ENCODE data around the gene TMEM82. TPM values are rescaled to one million over a fixed set of nuclear protein-coding genes. Genes with fewer than 3 reads are reported as not detected.

Gene TMEM82
- total RNA-seq, 1 donor from 2014 or later = not detected

DNA sequence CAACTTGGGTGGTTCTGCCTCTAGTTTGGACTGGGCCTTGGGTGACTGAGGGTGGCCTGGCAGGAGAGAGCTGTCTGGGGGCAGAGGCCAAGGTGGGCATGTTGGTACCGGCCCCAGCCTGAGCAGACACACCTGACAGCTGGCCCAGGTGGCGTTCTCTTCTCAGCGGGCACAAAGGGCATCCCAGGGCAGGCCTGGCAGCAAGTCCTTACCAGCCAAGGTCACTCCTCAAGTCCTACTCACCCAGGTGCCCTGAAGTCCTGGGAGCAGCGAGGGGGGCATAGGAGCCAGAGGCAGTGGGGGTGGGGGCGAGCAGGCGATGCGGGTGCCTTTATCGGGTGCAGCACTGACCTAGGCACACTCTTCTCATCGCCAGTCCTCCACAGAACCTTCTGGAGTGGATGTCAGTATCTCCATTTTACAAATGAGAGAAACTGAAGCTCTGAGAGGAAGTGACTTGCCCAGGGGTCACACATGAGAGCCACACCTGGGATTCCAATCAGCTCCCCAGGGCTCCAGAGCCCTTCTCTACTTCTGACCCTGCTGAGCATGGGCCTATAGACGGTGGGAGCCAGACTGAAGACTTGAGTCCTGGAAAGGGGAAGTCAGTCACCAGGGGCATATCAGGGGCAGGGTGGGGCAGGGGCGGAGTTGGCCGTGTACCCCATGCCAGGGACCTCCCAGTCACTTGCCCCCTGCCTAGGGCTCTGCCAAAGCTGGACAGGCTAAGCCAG is 6.8 kb upstream of the TMEM82 start:
- H3K4me1 Mint-ChIP-seq (ENCODE audit: unreplicated experiment) = peaks cover 4% of the 10 kb centered on the region
- H3K27ac Mint-ChIP-seq (ENCODE audit: unreplicated experiment) = no peak overlapping the region
- no peak for DNase-seq (ENCODE audit: extremely low spot score, unreplicated experiment)
- H3K36me3 Mint-ChIP-seq (ENCODE audit: unreplicated experiment) = peaks cover 5% of the 10 kb centered on the region
- TF ChIP-seq, protein P1, sequence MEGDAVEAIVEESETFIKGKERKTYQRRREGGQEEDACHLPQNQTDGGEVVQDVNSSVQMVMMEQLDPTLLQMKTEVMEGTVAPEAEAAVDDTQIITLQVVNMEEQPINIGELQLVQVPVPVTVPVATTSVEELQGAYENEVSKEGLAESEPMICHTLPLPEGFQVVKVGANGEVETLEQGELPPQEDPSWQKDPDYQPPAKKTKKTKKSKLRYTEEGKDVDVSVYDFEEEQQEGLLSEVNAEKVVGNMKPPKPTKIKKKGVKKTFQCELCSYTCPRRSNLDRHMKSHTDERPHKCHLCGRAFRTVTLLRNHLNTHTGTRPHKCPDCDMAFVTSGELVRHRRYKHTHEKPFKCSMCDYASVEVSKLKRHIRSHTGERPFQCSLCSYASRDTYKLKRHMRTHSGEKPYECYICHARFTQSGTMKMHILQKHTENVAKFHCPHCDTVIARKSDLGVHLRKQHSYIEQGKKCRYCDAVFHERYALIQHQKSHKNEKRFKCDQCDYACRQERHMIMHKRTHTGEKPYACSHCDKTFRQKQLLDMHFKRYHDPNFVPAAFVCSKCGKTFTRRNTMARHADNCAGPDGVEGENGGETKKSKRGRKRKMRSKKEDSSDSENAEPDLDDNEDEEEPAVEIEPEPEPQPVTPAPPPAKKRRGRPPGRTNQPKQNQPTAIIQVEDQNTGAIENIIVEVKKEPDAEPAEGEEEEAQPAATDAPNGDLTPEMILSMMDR (IDR thresholded peaks at IDR 0.05) = no peak
- H3K9me3 Mint-ChIP-seq (ENCODE audit: unreplicated experiment) = no peaks in the 10 kb centered on the region
- no peaks in the 10 kb centered on the region for H3K27me3 Mint-ChIP-seq (ENCODE audit: unreplicated experiment)
- H3K4me3 Mint-ChIP-seq (ENCODE audit: unreplicated experiment) = no peak overlapping the region

DNA sequence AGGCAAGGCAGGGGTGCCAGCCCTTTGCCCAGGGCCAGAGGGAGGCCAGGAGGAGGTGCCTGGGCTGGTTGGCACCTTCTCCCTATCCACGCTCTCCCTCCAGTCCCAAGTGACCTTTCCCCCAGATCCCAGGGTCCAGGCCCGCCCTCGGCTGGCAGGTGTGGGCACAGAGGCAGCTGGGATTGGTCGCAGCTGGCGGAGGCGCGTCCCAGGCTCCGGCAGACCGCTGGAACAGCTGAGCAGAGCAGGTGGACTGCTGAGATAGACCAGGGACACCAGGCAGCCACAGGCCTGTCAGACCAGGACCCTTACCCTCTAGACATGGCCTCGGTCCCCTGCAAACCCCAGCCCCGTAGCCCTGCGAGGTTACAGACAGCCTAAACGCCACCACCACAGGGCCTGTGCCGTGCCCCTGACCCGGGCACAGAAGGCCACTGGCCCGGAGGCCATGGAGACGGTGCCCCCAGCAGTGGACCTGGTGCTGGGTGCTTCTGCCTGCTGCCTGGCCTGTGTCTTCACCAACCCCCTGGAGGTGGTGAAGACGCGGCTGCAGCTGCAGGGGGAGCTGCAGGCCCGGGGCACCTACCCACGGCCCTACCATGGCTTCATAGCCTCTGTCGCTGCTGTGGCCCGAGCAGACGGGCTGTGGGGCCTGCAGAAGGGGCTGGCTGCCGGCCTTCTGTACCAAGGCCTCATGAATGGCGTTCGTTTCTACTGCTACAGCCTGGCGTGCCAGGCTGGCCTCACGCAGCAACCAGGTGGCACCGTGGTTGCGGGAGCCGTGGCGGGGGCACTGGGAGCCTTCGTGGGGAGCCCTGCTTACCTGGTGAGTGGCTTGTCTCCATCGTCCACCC is 6.0 kb upstream of the TMEM82 start, which contains the start of gene SLC25A34:
SLC25A34 (plus strand) TSS at position 221 of the 854 bp plus-strand sequence; CDS start at position 449, 228 bp downstream.
- Mint-ChIP-seq H3K4me3 (ENCODE audit: unreplicated experiment) (no peak within 1 kb of the TSS), H3K4me1 (ENCODE audit: unreplicated experiment) (peaks cover 5% of the 10 kb centered on the region), H3K27me3 (ENCODE audit: unreplicated experiment) (no peaks in the 10 kb centered on the region), H3K27ac (ENCODE audit: unreplicated experiment) (no peak within 1 kb of the TSS), H3K36me3 (ENCODE audit: unreplicated experiment) (peaks cover 5% of the 10 kb centered on the region), H3K9me3 (ENCODE audit: unreplicated experiment) (no peaks in the 10 kb centered on the region)
- DNase-seq (ENCODE audit: extremely low spot score, unreplicated experiment) = no peak
- TF ChIP-seq, protein P1 (IDR thresholded peaks at IDR 0.05) = no peak

DNA sequence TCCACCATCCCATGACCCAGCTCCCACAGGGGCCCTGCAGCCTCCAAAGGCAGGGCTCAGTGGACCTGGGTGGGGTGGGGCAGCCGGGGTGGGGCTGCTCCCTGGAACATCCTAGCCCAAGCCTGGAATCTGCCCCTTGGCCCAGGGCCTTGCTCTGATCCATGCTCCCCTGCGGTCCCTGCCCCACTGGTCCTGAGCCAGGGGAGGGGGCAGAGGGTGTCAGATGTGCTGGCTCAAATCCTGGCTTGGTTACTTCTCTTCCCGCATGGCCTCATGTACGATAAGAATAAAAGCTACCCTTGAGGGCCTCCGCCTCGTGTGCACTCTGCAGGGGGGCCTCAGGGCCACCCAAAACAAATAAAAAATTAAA is 5.4 kb upstream of the TMEM82 start:
- no peaks in the 10 kb centered on the region for H3K9me3 Mint-ChIP-seq (ENCODE audit: unreplicated experiment)
- H3K4me3 Mint-ChIP-seq (ENCODE audit: unreplicated experiment) = no peak overlapping the region
- no peak for DNase-seq (ENCODE audit: extremely low spot score, unreplicated experiment)
- TF ChIP-seq, protein P1 (IDR thresholded peaks at IDR 0.05) = no peak
- H3K36me3 Mint-ChIP-seq (ENCODE audit: unreplicated experiment) = peaks cover 5% of the 10 kb centered on the region
- H3K27me3 Mint-ChIP-seq (ENCODE audit: unreplicated experiment) = no peaks in the 10 kb centered on the region
- peaks cover 9% of the 10 kb centered on the region for H3K4me1 Mint-ChIP-seq (ENCODE audit: unreplicated experiment)
- no peak overlapping the region for H3K27ac Mint-ChIP-seq (ENCODE audit: unreplicated experiment)

DNA sequence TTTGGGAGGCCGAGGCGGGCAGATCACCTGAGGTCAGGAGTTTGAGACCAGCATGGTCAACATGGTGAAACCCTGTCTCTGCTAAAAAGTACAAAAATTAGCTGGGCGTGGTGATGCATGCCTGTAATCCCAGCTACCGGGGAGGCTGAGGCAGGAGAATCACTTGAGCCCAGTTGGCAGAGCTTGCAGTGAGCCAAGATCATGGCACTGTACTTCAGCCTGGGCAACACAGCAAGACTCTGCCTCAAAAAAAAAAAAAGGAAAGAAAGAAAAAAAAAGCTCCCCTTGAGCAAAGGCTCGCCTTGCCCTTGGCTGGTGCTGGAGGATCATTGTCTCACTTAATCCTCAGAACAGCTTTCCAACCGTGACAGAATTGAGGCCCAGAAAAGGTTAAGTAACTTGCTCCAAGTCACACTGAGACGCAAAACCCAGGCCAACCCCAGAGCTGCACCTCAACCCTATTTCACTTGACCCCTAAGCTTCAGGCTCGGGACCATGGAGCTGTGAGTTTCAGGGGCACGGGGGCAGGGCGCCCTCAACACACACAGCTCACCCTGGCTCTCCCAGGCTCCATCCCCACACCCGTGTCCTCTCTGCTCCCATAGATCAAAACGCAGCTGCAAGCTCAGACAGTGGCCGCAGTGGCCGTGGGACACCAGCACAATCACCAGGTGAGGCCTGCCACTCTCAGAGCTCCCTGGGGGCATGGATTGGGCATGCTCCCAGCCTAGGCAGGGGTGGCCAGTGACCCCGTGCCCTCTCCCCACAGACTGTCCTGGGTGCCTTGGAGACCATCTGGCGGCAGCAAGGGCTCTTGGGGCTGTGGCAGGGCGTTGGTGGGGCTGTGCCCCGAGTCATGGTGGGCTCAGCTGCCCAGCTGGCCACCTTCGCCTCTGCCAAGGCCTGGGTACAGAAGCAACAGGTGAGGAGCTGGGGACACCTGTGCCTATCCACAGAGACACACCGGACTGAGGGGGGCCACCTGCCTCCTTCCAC is 4.7 kb upstream of the TMEM82 start:
- no peaks in the 10 kb centered on the region for H3K9me3 Mint-ChIP-seq (ENCODE audit: unreplicated experiment)
- no peaks in the 10 kb centered on the region for H3K27me3 Mint-ChIP-seq (ENCODE audit: unreplicated experiment)
- peaks cover 2% of the 10 kb centered on the region for H3K36me3 Mint-ChIP-seq (ENCODE audit: unreplicated experiment)
- peaks cover 9% of the 10 kb centered on the region for H3K4me1 Mint-ChIP-seq (ENCODE audit: unreplicated experiment)
- TF ChIP-seq, protein P1 (IDR thresholded peaks at IDR 0.05) = no peak
- H3K4me3 Mint-ChIP-seq (ENCODE audit: unreplicated experiment) = no peak overlapping the region
- H3K27ac Mint-ChIP-seq (ENCODE audit: unreplicated experiment) = no peak overlapping the region
- no peak for DNase-seq (ENCODE audit: extremely low spot score, unreplicated experiment)
